Mesothelial cell of epicardium (in vitro differentiated cells): ENCODE data around the gene EEA1. TPM values are rescaled to one million over a fixed set of nuclear protein-coding genes. Genes with fewer than 3 reads are reported as not detected.

Experiments
- DNase-seq, 2 experiments: peaks; one replicate each; pipeline ENCODE4 v3.0.0; 2021; ENCODE audit warnings: low spot score in 2 of 2; ENCODE audit not compliant: unreplicated experiment in 2 of 2
- H3K27ac Mint-ChIP-seq: 2 replicates; pipeline ENCODE4 v1.8.0; 2021; ENCODE audit warnings: mixed read lengths
- H3K27me3 Mint-ChIP-seq: 2 replicates; pipeline ENCODE4 v1.8.0; 2021; ENCODE audit warnings: low read depth, mixed read lengths
- H3K36me3 Mint-ChIP-seq: 2 replicates; pipeline ENCODE4 v1.8.0; 2021; ENCODE audit warnings: mixed read lengths
- H3K4me1 Mint-ChIP-seq: 2 replicates; pipeline ENCODE4 v1.8.0; 2021; ENCODE audit warnings: mixed read lengths
- H3K4me3 Mint-ChIP-seq: 2 replicates; pipeline ENCODE4 v1.8.0; 2021; ENCODE audit warnings: mild to moderate bottlenecking, moderate library complexity, mixed read lengths
- H3K9me3 Mint-ChIP-seq: 2 replicates; pipeline ENCODE4 v1.8.0; 2021; ENCODE audit warnings: mixed read lengths
- total RNA-seq: library from RNA; stranded (reverse); gene quantifications from 3 replicates; pipeline ENCODE4 v1.2.1, GENCODE V29; 2021
- TF ChIP-seq, protein P1 (sequence below): fragments of 200-600 bp; sonication (generic); IDR thresholded peaks from one replicate; pipeline ENCODE4 v1.5.0; 2021; ENCODE audit warnings: antibody characterized with exemption; ENCODE audit not compliant: unreplicated experiment

Gene EEA1
- total RNA-seq, 1 donor from 2014 or later = 28.3 TPM

DNA sequence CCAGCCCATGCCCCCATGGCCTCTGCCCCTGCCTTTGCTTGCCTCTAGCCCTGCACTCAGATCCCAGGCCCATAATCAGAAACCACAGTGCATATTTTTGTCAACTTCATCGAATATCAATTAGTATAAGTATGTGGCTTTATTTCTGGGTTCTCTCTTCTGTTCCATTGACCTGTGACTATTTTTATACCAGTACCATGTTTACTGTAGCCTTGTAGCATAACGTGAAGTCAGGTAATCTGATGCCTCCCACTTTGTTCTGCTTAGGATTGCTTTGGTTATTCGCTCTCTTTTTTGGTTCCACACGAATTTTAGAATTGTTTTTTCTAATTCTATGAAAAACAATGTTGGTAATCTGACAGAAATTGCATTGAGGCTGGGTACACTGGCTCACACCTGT, 14.9 kb downstream of the EEA1 start:
- H3K27me3 Mint-ChIP-seq = no peaks in the 10 kb centered on the region
- peaks cover 17% of the 10 kb centered on the region for H3K36me3 Mint-ChIP-seq
- peaks cover 13% of the 10 kb centered on the region for H3K9me3 Mint-ChIP-seq
- TF ChIP-seq, protein P1, sequence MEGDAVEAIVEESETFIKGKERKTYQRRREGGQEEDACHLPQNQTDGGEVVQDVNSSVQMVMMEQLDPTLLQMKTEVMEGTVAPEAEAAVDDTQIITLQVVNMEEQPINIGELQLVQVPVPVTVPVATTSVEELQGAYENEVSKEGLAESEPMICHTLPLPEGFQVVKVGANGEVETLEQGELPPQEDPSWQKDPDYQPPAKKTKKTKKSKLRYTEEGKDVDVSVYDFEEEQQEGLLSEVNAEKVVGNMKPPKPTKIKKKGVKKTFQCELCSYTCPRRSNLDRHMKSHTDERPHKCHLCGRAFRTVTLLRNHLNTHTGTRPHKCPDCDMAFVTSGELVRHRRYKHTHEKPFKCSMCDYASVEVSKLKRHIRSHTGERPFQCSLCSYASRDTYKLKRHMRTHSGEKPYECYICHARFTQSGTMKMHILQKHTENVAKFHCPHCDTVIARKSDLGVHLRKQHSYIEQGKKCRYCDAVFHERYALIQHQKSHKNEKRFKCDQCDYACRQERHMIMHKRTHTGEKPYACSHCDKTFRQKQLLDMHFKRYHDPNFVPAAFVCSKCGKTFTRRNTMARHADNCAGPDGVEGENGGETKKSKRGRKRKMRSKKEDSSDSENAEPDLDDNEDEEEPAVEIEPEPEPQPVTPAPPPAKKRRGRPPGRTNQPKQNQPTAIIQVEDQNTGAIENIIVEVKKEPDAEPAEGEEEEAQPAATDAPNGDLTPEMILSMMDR = no peak
- H3K27ac Mint-ChIP-seq = no peak overlapping the region
- no peaks in the 10 kb centered on the region for H3K4me1 Mint-ChIP-seq
- H3K4me3 Mint-ChIP-seq = no peak overlapping the region
- DNase-seq = no peak

DNA sequence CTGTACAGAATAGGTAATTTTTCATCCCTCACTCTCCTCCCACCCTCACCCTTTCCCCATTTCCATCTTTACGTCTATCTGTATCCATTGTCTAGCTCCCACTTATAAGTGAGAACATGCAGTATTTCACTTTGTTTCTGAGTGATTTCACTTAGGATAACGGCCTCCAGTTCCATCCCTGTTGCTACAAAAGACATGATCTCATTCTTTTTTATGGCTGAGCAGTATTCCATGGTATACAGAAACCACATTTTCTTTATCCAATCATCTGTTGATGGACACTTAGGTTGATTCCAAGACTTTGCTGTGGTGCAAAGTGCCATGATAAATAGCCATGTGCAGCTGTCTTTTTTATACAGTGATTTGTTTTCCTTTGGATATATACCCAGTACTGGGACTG, 16.4 kb downstream of the EEA1 start:
- H3K4me1 Mint-ChIP-seq = no peaks in the 10 kb centered on the region
- DNase-seq = no peak
- H3K9me3 Mint-ChIP-seq = peaks cover 16% of the 10 kb centered on the region
- no peak overlapping the region for H3K4me3 Mint-ChIP-seq
- TF ChIP-seq, protein P1 = no peak
- peaks cover 23% of the 10 kb centered on the region for H3K36me3 Mint-ChIP-seq
- no peaks in the 10 kb centered on the region for H3K27me3 Mint-ChIP-seq
- H3K27ac Mint-ChIP-seq = no peak overlapping the region

DNA sequence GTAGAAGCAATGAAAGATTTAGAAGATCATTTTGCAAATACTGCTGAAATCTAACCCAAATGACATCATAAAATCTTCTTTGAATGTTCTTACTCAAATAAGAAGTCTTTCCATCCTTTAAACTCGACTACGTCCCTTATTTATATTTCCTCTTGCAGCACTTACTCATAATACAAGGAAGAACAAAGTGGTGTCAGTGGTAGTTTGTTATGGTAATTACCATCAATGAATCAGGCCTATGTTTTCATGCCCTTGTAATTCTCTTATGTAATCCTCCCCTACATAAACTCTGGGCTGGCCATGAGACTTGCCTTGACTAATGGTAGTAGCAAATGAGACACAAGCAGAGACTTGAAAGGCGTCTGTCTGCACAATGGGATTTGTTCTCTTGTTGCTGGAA, 17.0 kb downstream of the EEA1 start:
- Mint-ChIP-seq H3K4me1 (no peaks in the 10 kb centered on the region), H3K36me3 (peaks cover 23% of the 10 kb centered on the region), H3K9me3 (peaks cover 22% of the 10 kb centered on the region), H3K27ac (no peak overlapping the region), H3K27me3 (no peaks in the 10 kb centered on the region), H3K4me3 (no peak overlapping the region)
- no peak for DNase-seq
- TF ChIP-seq, protein P1 = no peak

DNA sequence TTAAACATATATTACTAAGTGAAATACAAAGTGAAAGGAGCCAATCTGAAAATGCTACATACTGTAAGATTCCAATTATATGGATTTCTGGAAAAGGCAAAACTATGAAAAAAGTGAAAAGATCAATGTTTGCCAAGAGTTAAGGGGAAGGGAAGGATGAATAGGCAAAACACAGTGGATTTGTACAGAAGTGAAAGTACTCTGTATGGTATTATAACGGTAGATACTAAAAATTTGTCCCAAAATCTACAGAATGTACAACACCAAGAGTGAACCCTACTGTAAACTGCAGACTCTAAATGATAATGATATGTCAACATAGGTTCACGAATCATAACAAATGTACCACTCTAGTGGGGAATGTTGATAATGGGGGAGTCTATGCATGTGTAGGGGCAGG, 17.8 kb downstream of the EEA1 start:
- H3K27ac Mint-ChIP-seq = no peak overlapping the region
- H3K4me1 Mint-ChIP-seq = no peaks in the 10 kb centered on the region
- H3K4me3 Mint-ChIP-seq = no peak overlapping the region
- no peaks in the 10 kb centered on the region for H3K27me3 Mint-ChIP-seq
- TF ChIP-seq, protein P1 = no peak
- H3K36me3 Mint-ChIP-seq = peaks cover 23% of the 10 kb centered on the region
- DNase-seq = no peak
- H3K9me3 Mint-ChIP-seq = peaks cover 22% of the 10 kb centered on the region

DNA sequence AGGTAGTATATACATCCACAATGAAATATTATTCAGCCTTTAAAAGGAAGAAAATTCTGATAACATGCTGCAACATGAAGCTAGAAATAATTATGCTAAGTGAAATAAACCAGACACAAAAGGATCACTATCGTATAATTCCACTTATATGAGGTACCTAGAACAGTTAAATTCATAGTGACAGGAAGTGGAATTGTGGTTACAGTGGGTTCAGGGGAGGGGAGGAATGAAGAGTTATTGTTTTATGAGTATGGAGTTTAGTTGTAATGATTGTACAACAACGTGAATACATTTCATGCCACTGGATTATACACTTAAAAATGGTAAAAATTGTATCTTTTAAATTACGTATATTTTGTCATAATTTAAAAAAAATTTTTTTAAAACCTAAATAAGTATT, 21.0 kb downstream of the EEA1 start:
- TF ChIP-seq, protein P1 = no peak
- no peaks in the 10 kb centered on the region for H3K27me3 Mint-ChIP-seq
- H3K4me3 Mint-ChIP-seq = no peak overlapping the region
- no peak overlapping the region for H3K27ac Mint-ChIP-seq
- peaks cover 17% of the 10 kb centered on the region for H3K36me3 Mint-ChIP-seq
- H3K9me3 Mint-ChIP-seq = peaks cover 18% of the 10 kb centered on the region
- no peaks in the 10 kb centered on the region for H3K4me1 Mint-ChIP-seq
- no peak for DNase-seq

DNA sequence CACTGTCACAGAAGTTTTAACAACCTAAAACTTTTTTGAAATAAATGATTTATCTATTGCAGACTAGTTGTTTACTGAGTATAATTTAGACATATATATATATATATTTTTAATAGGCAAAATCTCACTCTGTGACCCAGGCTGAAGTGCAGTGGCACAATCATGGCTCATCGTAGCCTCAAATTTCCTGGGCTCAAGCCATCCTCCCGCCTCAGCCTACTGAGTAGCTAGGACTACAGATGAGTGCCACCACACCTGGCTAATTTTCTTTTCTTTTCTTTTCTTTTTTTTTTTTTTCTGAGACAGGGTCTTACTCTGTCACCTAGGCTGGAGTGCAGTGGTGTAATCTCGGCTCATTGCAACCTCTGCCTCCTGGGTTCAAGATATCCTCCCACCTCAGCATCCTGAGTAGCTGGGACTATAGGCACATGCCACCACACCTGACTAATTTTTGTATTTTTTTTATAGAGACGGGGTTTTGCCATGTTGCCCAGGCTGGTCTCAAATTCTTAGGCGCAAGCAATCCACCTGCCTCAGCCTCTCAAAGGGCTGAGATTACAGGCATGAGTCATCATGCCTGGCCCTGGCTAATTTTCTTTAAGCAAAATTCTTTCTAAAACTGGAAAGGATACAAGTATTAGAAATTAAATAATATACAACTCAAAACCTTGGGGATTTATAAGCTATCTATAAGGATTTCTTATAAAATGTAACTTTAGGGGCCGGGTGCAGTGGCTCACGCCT, 23.1 kb downstream of the EEA1 start:
- TF ChIP-seq, protein P1 = no peak
- Mint-ChIP-seq H3K36me3 (peaks cover 15% of the 10 kb centered on the region), H3K27me3 (no peaks in the 10 kb centered on the region), H3K9me3 (peaks cover 9% of the 10 kb centered on the region), H3K4me1 (no peaks in the 10 kb centered on the region), H3K4me3 (no peak overlapping the region), H3K27ac (no peak overlapping the region)
- DNase-seq = no peak
